ENCODE results near the gene UBALD1. TPM values are rescaled to one million over a fixed set of nuclear protein-coding genes. Genes with fewer than 3 reads are reported as not detected.

The UBALD1 gene
- total and polyA plus RNA-seq, 12 donors = 3.7 to 92.7 (median 18.9) TPM

- WGBS, 4 donors = 90 to 94% (median 92%) methylated on average over 13 to 25 of the region's 25 CpGs
- intact Hi-C loops (cut with DNase I) = no loop called here
- H3K36me3 ChIP-seq (replicated peaks in 1 of 2) = peaks cover 0 to 46% of the 10 kb centered on the region in 2 donors
Observed at GRCh38 chr16:4649744-4650442, 35.2 kb upstream of the UBALD1 start.

GRCh38 chr16:4648917-4649316 is 34.2 kb upstream of the UBALD1 start:
- Histone ChIP-seq H3K27ac (no peak overlapping the region), H3K9me3 (replicated peaks in 1 of 3) (no peaks in the 10 kb centered on the region), H3K36me3 (replicated peaks in 1 of 2) (peaks cover 0 to 37% of the 10 kb centered on the region in 2 donors), H3K27me3 (no peaks in the 10 kb centered on the region), H3K4me1 (replicated peaks in 1 of 2) (peaks cover 3% of the 10 kb centered on the region in 2 donors), H3K4me3 (no peak overlapping the region)
- no peak for DNase-seq
- TF ChIP-seq CTCF (IDR thresholded peaks at IDR 0.05) (no peak), POLR2A (IDR thresholded peaks at IDR 0.05) (no peak)
- WGBS, 4 donors = 89 to 97% (median 94%) methylated on average over 6 to 13 of the region's 13 CpGs
- intact Hi-C loops (cut with DNase I) = no loop called here

More at GRCh38 chr16:4649744-4650442, 35.2 kb upstream of the UBALD1 start:
- DNase-seq = no peak
- Histone ChIP-seq H3K27ac (no peak overlapping the region), H3K27me3 (no peaks in the 10 kb centered on the region), H3K4me1 (replicated peaks in 1 of 2) (peaks cover 10% of the 10 kb centered on the region in 2 donors), H3K4me3 (no peak overlapping the region), H3K9me3 (replicated peaks in 1 of 3) (no peaks in the 10 kb centered on the region)
- TF ChIP-seq POLR2A (IDR thresholded peaks at IDR 0.05) = no peak
- TF ChIP-seq CTCF (IDR thresholded peaks at IDR 0.05) = no peak

- intact Hi-C loops (cut with DNase I) = no loop called here
- Histone ChIP-seq H3K9me3 (replicated peaks in 1 of 3) (no peaks in the 10 kb centered on the region), H3K4me3 (no peak overlapping the region), H3K27ac (no peak overlapping the region), H3K36me3 (replicated peaks in 1 of 2) (peaks cover 0 to 24% of the 10 kb centered on the region in 2 donors), H3K27me3 (no peaks in the 10 kb centered on the region), H3K4me1 (replicated peaks in 1 of 2) (no peaks in the 10 kb centered on the region)
- TF ChIP-seq CTCF (IDR thresholded peaks at IDR 0.05) (no peak), POLR2A (IDR thresholded peaks at IDR 0.05) (no peak)
- WGBS, 4 donors = 92 to 98% (median 97%) methylated on average over 5 to 8 of the region's 8 CpGs
- DNase-seq = no peak
Observed at GRCh38 chr16:4647644-4647980, 32.9 kb upstream of the UBALD1 start.

- Histone ChIP-seq H3K4me3 (no peak overlapping the region), H3K27ac (no peak overlapping the region), H3K27me3 (no peaks in the 10 kb centered on the region), H3K36me3 (replicated peaks in 1 of 2) (peaks cover 0 to 18% of the 10 kb centered on the region in 2 donors), H3K9me3 (replicated peaks in 1 of 3) (no peaks in the 10 kb centered on the region), H3K4me1 (replicated peaks in 1 of 2) (no peaks in the 10 kb centered on the region)
- no peak for TF ChIP-seq CTCF (IDR thresholded peaks at IDR 0.05)
- no peak for TF ChIP-seq POLR2A (IDR thresholded peaks at IDR 0.05)
- 92 to 95% (median 93%) methylated on average over 12 to 22 of the region's 22 CpGs for WGBS, 4 donors
- no peak for DNase-seq
- intact Hi-C loops (cut with DNase I) = no loop called here
Observed at GRCh38 chr16:4646773-4647643, 32.3 kb upstream of the UBALD1 start.
